Astrocyte (in vitro differentiated cells and primary cell): ENCODE measurements around the gene TTYH3. TPM values are rescaled to one million over a fixed set of nuclear protein-coding genes. Genes with fewer than 3 reads are reported as not detected.
"Not testable (repeated sequence)": the region's sequence is repeated elsewhere in the genome, so short reads cannot be mapped to it uniquely, and the experiment has no call there.

ENCODE experiments used
- DNase-seq: peaks from one replicate; pipeline ENCODE4 v3.0.0-alpha.2; 2010; ENCODE audit warnings: low read depth
- FAIRE-seq: peaks from 2 replicates; lab custom pipeline; 2011; peaks lifted over from hg19 to GRCh38; lab: Jason Lieb, UNC
- H2AFZ ChIP-seq: 2 replicates; pipeline ENCODE4 v1.6.0; 2012; ENCODE audit warnings: low read depth, low read length, inconsistent platforms
- H3K27ac ChIP-seq: 2 replicates; pipeline ENCODE4 v1.5.1; 2011; ENCODE audit warnings: low read depth, low read length, inconsistent platforms
- H3K27me3 ChIP-seq: 2 replicates; pipeline ENCODE4 v1.6.0; 2011; ENCODE audit warnings: low read length, inconsistent platforms; ENCODE audit not compliant: insufficient read depth
- H3K36me3 ChIP-seq: 2 replicates; pipeline ENCODE4 v1.5.1; 2011; ENCODE audit warnings: low read length, inconsistent platforms; ENCODE audit not compliant: insufficient read depth
- H3K4me1 ChIP-seq: 2 replicates; pipeline ENCODE4 v1.5.1; 2011; ENCODE audit warnings: low read length, inconsistent platforms; ENCODE audit not compliant: insufficient read depth
- H3K4me2 ChIP-seq: 2 replicates; pipeline ENCODE4 v1.6.0; 2012; ENCODE audit warnings: low read length, inconsistent platforms
- H3K4me3 ChIP-seq: 2 replicates; pipeline ENCODE4 v1.5.1; 2011; ENCODE audit warnings: low read depth, mild to moderate bottlenecking, low read length, inconsistent platforms; ENCODE audit not compliant: insufficient read depth
- H3K79me2 ChIP-seq: 2 replicates; pipeline ENCODE4 v1.6.0; 2012; ENCODE audit warnings: mild to moderate bottlenecking, low read length, inconsistent platforms; ENCODE audit not compliant: insufficient read depth
- H3K9ac ChIP-seq: 2 replicates; pipeline ENCODE4 v1.6.0; 2012; ENCODE audit warnings: mild to moderate bottlenecking, low read length, inconsistent platforms
- H3K9me3 ChIP-seq: 2 replicates; pipeline ENCODE4 v1.5.1; 2012; ENCODE audit warnings: low read depth, mild to moderate bottlenecking, low read length, inconsistent platforms; ENCODE audit not compliant: insufficient read depth
- H4K20me1 ChIP-seq: 2 replicates; pipeline ENCODE4 v1.6.0; 2012; ENCODE audit warnings: low read length, inconsistent platforms; ENCODE audit not compliant: insufficient read depth
- H3K27ac Mint-ChIP-seq: one replicate; pipeline ENCODE4 v1.8.0; 2021; ENCODE audit warnings: mild to moderate bottlenecking, mixed read lengths; ENCODE audit not compliant: unreplicated experiment
- H3K27me3 Mint-ChIP-seq: one replicate; pipeline ENCODE4 v1.8.0; 2021; ENCODE audit warnings: low read depth, mixed read lengths; ENCODE audit not compliant: unreplicated experiment
- H3K36me3 Mint-ChIP-seq: one replicate; pipeline ENCODE4 v1.8.0; 2021; ENCODE audit warnings: low read depth, mixed read lengths; ENCODE audit not compliant: unreplicated experiment
- H3K4me1 Mint-ChIP-seq: one replicate; pipeline ENCODE4 v1.8.0; 2021; ENCODE audit warnings: low read depth, mixed read lengths; ENCODE audit not compliant: unreplicated experiment
- H3K4me3 Mint-ChIP-seq: one replicate; pipeline ENCODE4 v1.8.0; 2021; ENCODE audit warnings: mild to moderate bottlenecking, moderate library complexity, mixed read lengths; ENCODE audit not compliant: unreplicated experiment
- H3K9me3 Mint-ChIP-seq: one replicate; pipeline ENCODE4 v1.8.0; 2021; ENCODE audit warnings: mild to moderate bottlenecking, mixed read lengths; ENCODE audit not compliant: unreplicated experiment
- CTCF ChIP-seq: IDR thresholded peaks from 2 replicates; pipeline ENCODE4 v1.5.1; 2011; ENCODE audit warnings: low read depth, mild to moderate bottlenecking, inconsistent platforms, low read length, moderate library complexity; ENCODE audit not compliant: insufficient read depth
- EZH2 ChIP-seq: IDR thresholded peaks from 2 replicates; pipeline ENCODE4 v1.6.1; 2012; ENCODE audit warnings: mild to moderate bottlenecking, low read length, inconsistent platforms; ENCODE audit not compliant: insufficient read depth
- total RNA-seq: library from RNA; stranded (reverse); gene quantifications from 2 replicates; pipeline ENCODE4 v1.2.1, GENCODE V29; 2021

Gene TTYH3
- total RNA-seq, 1 donor from 2014 or later = 273 TPM

- no peak overlapping the region for H2AFZ ChIP-seq
- no peaks in the 10 kb centered on the region for H3K36me3 ChIP-seq
- no peak for DNase-seq
- Mint-ChIP-seq H3K4me3 (no peak overlapping the region), H3K27ac (peak overlapping the region; percentile 21), H3K4me1 (peaks cover 3% of the 10 kb centered on the region), H3K27me3 (peaks cover 19% of the 10 kb centered on the region), H3K36me3 (peaks cover 9% of the 10 kb centered on the region), H3K9me3 (peaks cover 15% of the 10 kb centered on the region)
- no peaks in the 10 kb centered on the region for H3K79me2 ChIP-seq
- H3K27ac ChIP-seq = no peak overlapping the region
- no peaks in the 10 kb centered on the region for H4K20me1 ChIP-seq
- H3K9ac ChIP-seq = no peak overlapping the region
- no peak for FAIRE-seq
- no peaks in the 10 kb centered on the region for H3K27me3 ChIP-seq
- TF ChIP-seq EZH2 (no peak), CTCF (no peak)
- peaks cover under 1% of the 10 kb centered on the region for H3K9me3 ChIP-seq
- H3K4me2 ChIP-seq = no peak overlapping the region
- no peak overlapping the region for H3K4me3 ChIP-seq
- H3K4me1 ChIP-seq = no peaks in the 10 kb centered on the region
These were observed 38.4 kb downstream of the TTYH3 start for GRCh38 chr7:2670171-2670570.

- H2AFZ ChIP-seq = no peak overlapping the region
- no peak overlapping the region for H3K4me3 ChIP-seq
- H3K27ac Mint-ChIP-seq = no peak overlapping the region
- H3K27me3 ChIP-seq = no peaks in the 10 kb centered on the region
- peaks cover 9% of the 10 kb centered on the region for H3K36me3 Mint-ChIP-seq
- TF ChIP-seq EZH2 (no peak), CTCF (peak; percentile 50)
- no peak for FAIRE-seq
- peaks cover 4% of the 10 kb centered on the region for H3K9me3 ChIP-seq
- H3K79me2 ChIP-seq = no peaks in the 10 kb centered on the region
- H3K9ac ChIP-seq = no peak overlapping the region
- peaks cover 3% of the 10 kb centered on the region for H3K4me1 Mint-ChIP-seq
- H3K4me2 ChIP-seq = no peak overlapping the region
- no peaks in the 10 kb centered on the region for H4K20me1 ChIP-seq
- no peak overlapping the region for H3K27ac ChIP-seq
- H3K4me3 Mint-ChIP-seq = no peak overlapping the region
- DNase-seq = no peak
- H3K9me3 Mint-ChIP-seq = peaks cover 19% of the 10 kb centered on the region
- no peaks in the 10 kb centered on the region for H3K4me1 ChIP-seq
- peaks cover 22% of the 10 kb centered on the region for H3K27me3 Mint-ChIP-seq
- H3K36me3 ChIP-seq = no peaks in the 10 kb centered on the region
These were observed 39.1 kb downstream of the TTYH3 start for GRCh38 chr7:2670720-2671391.

GRCh38 chr7:2673214-2673613 lies 41.4 kb downstream of the TTYH3 start:
- not testable (repeated sequence) for H3K4me1 ChIP-seq, H3K27ac ChIP-seq, H3K4me1 Mint-ChIP-seq, H3K4me3 ChIP-seq, H4K20me1 ChIP-seq, H3K79me2 ChIP-seq, FAIRE-seq, H3K9ac ChIP-seq, H2AFZ ChIP-seq, H3K27me3 ChIP-seq, H3K9me3 ChIP-seq, H3K27ac Mint-ChIP-seq, H3K4me3 Mint-ChIP-seq, H3K4me2 ChIP-seq, H3K36me3 Mint-ChIP-seq, H3K36me3 ChIP-seq, DNase-seq
- Mint-ChIP-seq H3K27me3 (peaks cover 19% of the 10 kb centered on the region), H3K9me3 (peaks cover 19% of the 10 kb centered on the region)
